ENCODE measurements around the gene TMEM168.
"Not testable (repeated sequence)": the region's sequence is repeated elsewhere in the genome, so short reads cannot be mapped to it uniquely, and the experiment has no call there.

Gene TMEM168

GRCh38 chr7:112781558-112781957, 8.6 kb downstream of the TMEM168 start:
- no peak for DNase-seq (ENCODE audit: low read depth)

- DNase-seq (ENCODE audit: low read depth), result no peak
Observed at GRCh38 chr7:112781110-112781509, 9.1 kb downstream of the TMEM168 start.

- DNase-seq (ENCODE audit: low read depth), result no peak
Observed at GRCh38 chr7:112779667-112780066, 10.5 kb downstream of the TMEM168 start.

GRCh38 chr7:112777406-112777805, 12.8 kb downstream of the TMEM168 start:
- DNase-seq (ENCODE audit: low read depth), result no peak

- DNase-seq (ENCODE audit: low read depth), result no peak
Observed at GRCh38 chr7:112771166-112771565, 19.0 kb downstream of the TMEM168 start.

GRCh38 chr7:112770051-112770450, 20.1 kb downstream of the TMEM168 start:
- no peak for DNase-seq (ENCODE audit: low read depth)

GRCh38 chr7:112765105-112765504, 25.1 kb downstream of the TMEM168 start:
- no peak for DNase-seq (ENCODE audit: low read depth)

- no peak for DNase-seq (ENCODE audit: low read depth)
Observed at GRCh38 chr7:112763996-112764395, 26.2 kb downstream of the TMEM168 start.

GRCh38 chr7:112763298-112763697, 26.9 kb downstream of the TMEM168 start:
- no peak for DNase-seq (ENCODE audit: low read depth)

- DNase-seq (ENCODE audit: low read depth), result no peak
Observed at GRCh38 chr7:112759905-112760304, 30.3 kb downstream of the TMEM168 start.

GRCh38 chr7:112757337-112757736, 32.9 kb downstream of the TMEM168 start:
- no peak for DNase-seq (ENCODE audit: low read depth)

GRCh38 chr7:112753298-112753697, 36.9 kb downstream of the TMEM168 start:
- no peak for DNase-seq (ENCODE audit: low read depth)

- no peak for DNase-seq (ENCODE audit: low read depth)
Observed at GRCh38 chr7:112752576-112752975, 37.6 kb downstream of the TMEM168 start.

- DNase-seq (ENCODE audit: low read depth), result no peak
Observed at GRCh38 chr7:112749775-112750174, 40.4 kb downstream of the TMEM168 start.

- DNase-seq (ENCODE audit: low read depth), result no peak
Observed at GRCh38 chr7:112748381-112748780, 41.8 kb downstream of the TMEM168 start.

- no peak for DNase-seq (ENCODE audit: low read depth)
Observed at GRCh38 chr7:112745635-112746034, 44.6 kb downstream of the TMEM168 start.

- no peak for DNase-seq (ENCODE audit: low read depth)
Observed at GRCh38 chr7:112744818-112745217, 45.4 kb downstream of the TMEM168 start.

- DNase-seq (ENCODE audit: low read depth), result no peak
Observed at GRCh38 chr7:112743811-112744210, 46.4 kb downstream of the TMEM168 start.

- no peak for DNase-seq (ENCODE audit: low read depth)
Observed at GRCh38 chr7:112740667-112741066, 49.5 kb downstream of the TMEM168 start.

GRCh38 chr7:112739436-112740180, 50.6 kb downstream of the TMEM168 start:
- no peak for DNase-seq (ENCODE audit: low read depth)

- DNase-seq (ENCODE audit: low read depth), result no peak
Observed at GRCh38 chr7:112735261-112735660, 54.9 kb downstream of the TMEM168 start.

GRCh38 chr7:112731324-112731723, 58.9 kb downstream of the TMEM168 start:
- DNase-seq (ENCODE audit: low read depth), result not testable (repeated sequence)

- DNase-seq (ENCODE audit: low read depth), result no peak
Observed at GRCh38 chr7:112726076-112726475, 64.1 kb downstream of the TMEM168 start.

- DNase-seq (ENCODE audit: low read depth), result no peak
Observed at GRCh38 chr7:112723416-112723815, 66.8 kb downstream of the TMEM168 start.
